Fibroblast of the aortic adventitia (primary cell): Measurements from ENCODE around the gene TNRC6C. TPM values are rescaled to one million over a fixed set of nuclear protein-coding genes. Genes with fewer than 3 reads are reported as not detected.
"Not testable (repeated sequence)": the region's sequence is repeated elsewhere in the genome, so short reads cannot be mapped to it uniquely, and the experiment has no call there.

ENCODE experiments used
- DNase-seq: peaks from one replicate; pipeline ENCODE4 v3.0.0-alpha.2; 2010; ENCODE audit warnings: low read depth
- H3K4me3 ChIP-seq: 2 replicates; pipeline ENCODE4 v1.5.1; 2011; ENCODE audit warnings: low read depth, mild to moderate bottlenecking, control low read depth, low read length, moderate library complexity
- CTCF ChIP-seq: IDR thresholded peaks from 2 replicates; pipeline ENCODE4 v1.5.1; 2011; ENCODE audit warnings: mild to moderate bottlenecking, low read length, control low read depth, inconsistent platforms; ENCODE audit not compliant: insufficient read depth
- total RNA-seq: library from RNA; depleted of rRNA; stranded (reverse); fragments of >200 nt; gene quantifications from 2 replicates; pipeline ENCODE4 v1.2.3, GENCODE V29; 2012; ENCODE audit warnings: low replicate concordance

Gene TNRC6C
- total RNA-seq, 1 donor, result 10.3 TPM

DNA sequence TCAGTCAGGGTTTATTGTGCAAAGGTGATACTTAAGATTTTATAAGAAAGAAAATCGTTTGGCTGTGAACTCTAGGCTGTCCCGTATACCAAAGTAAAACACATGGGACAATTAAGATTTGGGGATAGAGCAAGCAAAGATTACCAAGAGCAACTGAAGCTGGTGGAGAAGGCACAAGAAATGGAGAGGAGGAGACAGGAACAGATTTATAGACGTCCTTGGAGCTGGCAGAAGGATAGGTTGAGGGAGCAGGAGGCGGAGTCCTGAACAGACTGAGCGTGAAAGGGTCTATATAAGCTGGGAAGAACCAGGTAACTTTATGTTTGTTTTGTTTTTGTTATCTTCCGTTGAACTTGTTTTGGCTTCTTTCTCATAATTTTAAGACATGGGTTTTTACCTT, 3.8 kb downstream of the TNRC6C start:
- H3K4me3 ChIP-seq, result no peak overlapping the region
- no peak for TF ChIP-seq CTCF
- no peak for DNase-seq

DNA sequence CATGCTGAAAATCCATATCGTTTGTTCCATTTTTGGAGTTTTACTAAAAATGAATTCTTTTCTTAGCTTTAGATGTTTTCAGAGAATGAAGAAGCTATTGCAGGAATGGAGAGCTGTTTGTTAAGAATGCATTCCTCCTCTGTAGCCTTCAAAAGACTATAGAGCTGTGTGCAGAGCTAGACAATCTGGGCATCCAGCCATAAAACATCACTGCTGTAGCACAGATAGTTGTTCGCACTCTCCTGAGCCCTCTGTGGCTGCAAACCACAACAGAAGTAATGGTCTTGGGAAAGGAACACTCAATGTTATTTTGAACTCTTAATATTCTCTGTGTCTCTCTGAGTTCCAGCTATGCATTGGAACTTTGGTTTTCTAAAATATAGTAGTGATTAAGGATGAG, 4.9 kb downstream of the TNRC6C start:
- TF ChIP-seq CTCF, result no peak
- H3K4me3 ChIP-seq, result no peak overlapping the region
- DNase-seq, result peak; percentile 94

GRCh38 chr17:77965352-77965751, 6.8 kb downstream of the TNRC6C start:
- no peak overlapping the region for H3K4me3 ChIP-seq
- DNase-seq, result no peak
- TF ChIP-seq CTCF, result no peak

- no peak for TF ChIP-seq CTCF
- no peak overlapping the region for H3K4me3 ChIP-seq
- DNase-seq, result no peak
Measured at GRCh38 chr17:77966476-77966875, 8.0 kb downstream of the TNRC6C start.

- no peak for DNase-seq
- no peak overlapping the region for H3K4me3 ChIP-seq
- TF ChIP-seq CTCF, result no peak
Measured at GRCh38 chr17:77968788-77969187, 10.3 kb downstream of the TNRC6C start.

DNA sequence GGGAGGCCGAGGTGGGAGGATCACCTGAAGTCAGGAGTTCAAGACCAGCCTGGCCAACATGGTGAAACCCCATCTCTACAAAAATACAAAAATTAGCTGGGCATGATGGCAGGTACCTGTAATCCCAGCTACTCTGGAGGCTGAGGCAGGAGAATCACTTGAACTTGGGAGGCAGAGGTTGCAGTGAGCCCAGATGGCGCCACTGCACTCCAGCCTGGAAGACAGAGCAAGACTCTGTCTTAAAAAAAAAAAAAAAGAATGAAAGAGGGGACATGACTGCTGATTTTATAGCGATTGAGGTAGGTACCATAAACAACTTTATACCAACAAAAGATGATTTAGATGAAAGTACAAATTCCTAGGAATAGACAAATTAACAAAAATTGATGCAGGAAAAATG, 13.8 kb downstream of the TNRC6C start:
- not testable (repeated sequence) for DNase-seq, H3K4me3 ChIP-seq

DNA sequence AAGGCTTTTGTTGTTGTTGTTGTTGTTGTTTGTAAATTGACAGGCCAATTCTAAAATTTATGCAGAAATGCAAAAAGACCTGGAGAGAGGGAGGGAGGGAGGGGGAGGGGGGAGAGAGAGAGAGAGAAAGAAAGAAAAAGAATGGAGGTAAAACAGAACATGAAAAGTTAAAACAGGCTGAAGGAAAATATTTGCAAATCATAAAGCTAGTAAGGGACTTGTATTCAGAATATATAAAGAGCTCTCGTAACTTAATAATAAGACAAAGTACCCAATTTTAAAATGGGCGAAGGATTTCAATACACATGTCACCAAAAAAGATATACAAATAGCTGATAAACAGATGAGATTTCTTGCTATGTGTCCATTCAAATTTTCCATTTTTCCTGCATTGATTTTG, 15.4 kb downstream of the TNRC6C start:
- TF ChIP-seq CTCF, result no peak
- H3K4me3 ChIP-seq, result no peak overlapping the region

More for the DNA sequence above, 15.4 kb downstream of the TNRC6C start:
- DNase-seq, result no peak
